ENCODE measurements around the gene WDR18.

The WDR18 gene, protein sequence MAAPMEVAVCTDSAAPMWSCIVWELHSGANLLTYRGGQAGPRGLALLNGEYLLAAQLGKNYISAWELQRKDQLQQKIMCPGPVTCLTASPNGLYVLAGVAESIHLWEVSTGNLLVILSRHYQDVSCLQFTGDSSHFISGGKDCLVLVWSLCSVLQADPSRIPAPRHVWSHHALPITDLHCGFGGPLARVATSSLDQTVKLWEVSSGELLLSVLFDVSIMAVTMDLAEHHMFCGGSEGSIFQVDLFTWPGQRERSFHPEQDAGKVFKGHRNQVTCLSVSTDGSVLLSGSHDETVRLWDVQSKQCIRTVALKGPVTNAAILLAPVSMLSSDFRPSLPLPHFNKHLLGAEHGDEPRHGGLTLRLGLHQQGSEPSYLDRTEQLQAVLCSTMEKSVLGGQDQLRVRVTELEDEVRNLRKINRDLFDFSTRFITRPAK

DNA sequence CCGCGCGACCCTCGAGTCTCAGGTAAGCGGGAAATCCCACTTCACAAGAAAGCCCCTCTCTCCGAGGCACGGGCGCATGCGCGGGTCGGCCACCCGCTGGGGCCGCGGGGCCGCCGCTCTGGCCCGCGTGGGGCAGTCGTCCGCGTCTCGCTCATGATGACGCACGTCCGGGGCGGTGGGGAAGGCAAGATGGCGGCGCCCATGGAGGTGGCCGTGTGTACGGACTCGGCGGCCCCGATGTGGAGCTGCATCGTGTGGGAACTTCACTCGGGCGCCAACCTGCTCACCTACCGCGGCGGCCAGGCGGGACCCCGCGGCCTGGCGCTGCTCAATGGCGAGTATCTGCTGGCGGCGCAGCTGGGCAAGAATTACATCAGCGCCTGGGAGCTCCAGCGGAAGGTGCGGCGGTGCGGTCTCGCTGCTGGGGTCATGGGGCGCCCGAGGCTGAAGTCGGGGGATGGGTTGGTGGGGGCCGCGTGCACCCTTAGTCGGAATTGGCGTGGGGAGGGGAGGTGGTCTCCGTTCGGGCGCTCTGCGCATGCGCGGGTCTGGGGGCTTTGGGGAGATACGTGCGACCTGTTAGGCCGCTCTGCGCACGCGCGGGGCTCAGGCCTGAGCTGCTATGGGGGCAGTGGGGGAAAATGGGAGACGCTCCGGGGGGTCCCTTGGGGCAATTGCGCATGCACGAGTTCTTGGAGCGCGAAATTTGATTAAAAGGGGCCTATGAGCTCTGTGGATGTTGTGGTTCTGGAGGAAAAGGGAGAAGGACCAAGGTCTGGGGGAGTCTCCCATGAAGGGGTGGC, at the start of gene WDR18:
Gene WDR18 (plus strand): TSS at position 181 of the 803 bp plus-strand sequence. CDS start 9 bp downstream, at position 190.
- Histone ChIP-seq H3K9ac (ENCODE audit: insufficient read length, low read depth) (peak within 1 kb of the TSS; percentile 100), H3K9me3 (ENCODE audit: insufficient read depth, low read length) (no peaks in the 10 kb centered on the region), H3K36me3 (ENCODE audit: insufficient read depth, insufficient read length, low read length) (peaks cover 38% of the 10 kb centered on the region), H3K4me1 (ENCODE audit: insufficient read depth, insufficient read length) (peaks cover 15% of the 10 kb centered on the region), H3K4me3 (ENCODE audit: insufficient read length, low read depth) (peak within 1 kb of the TSS; percentile 99), H3K27me3 (ENCODE audit: insufficient read depth, insufficient read length) (no peaks in the 10 kb centered on the region)
- TF ChIP-seq YY1 (IDR thresholded peaks at IDR 0.05; ENCODE audit: insufficient read depth, insufficient read length), result peak; percentile 94
- no peak for TF ChIP-seq ZNF274 (IDR thresholded peaks at IDR 0.05; ENCODE audit: low read depth, low read length)
- TF ChIP-seq SUZ12 (IDR thresholded peaks at IDR 0.05; ENCODE audit: extremely low read depth, insufficient read depth, insufficient read length), result no peak
- peak; percentile 77 for DNase-seq (ENCODE audit: low read depth, low spot score)

DNA sequence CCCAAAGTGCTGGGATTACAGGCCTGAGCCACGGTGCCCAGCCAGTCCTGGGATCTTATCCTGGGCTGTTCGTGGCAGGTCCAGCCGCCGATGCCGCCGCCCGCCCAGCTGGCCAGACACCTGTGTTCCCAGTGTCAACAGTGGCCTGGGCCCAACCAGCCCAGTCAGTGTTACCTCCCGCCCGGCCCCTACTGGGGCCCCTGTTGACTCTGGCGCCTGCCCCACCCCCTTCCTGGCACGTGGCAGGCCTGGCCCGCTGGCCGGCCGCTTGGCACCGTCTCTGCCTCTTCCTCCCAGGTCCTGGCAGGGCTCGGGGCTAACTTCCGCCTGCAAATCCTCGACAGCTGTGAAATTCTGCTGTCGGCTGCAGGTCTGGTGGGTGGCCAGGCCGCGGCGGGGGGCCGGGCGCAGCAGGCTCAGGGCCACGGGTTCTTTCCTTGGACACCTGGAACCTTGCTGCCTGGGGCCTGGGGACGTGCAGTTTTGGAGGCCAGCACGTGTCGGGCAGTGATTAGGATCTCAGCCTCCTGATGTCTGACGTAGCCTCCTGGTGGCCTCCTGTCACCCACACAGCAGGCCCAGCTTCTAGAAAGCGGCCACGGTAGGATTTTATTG, 49.2 kb upstream of the WDR18 start:
- Histone ChIP-seq H3K4me3 (ENCODE audit: insufficient read length, low read depth) (no peak overlapping the region), H3K9me3 (ENCODE audit: insufficient read depth, low read length) (no peaks in the 10 kb centered on the region), H3K4me1 (ENCODE audit: insufficient read depth, insufficient read length) (peaks cover 8% of the 10 kb centered on the region), H3K27me3 (ENCODE audit: insufficient read depth, insufficient read length) (no peaks in the 10 kb centered on the region), H3K36me3 (ENCODE audit: insufficient read depth, insufficient read length, low read length) (peaks cover 76% of the 10 kb centered on the region), H3K9ac (ENCODE audit: insufficient read length, low read depth) (no peak overlapping the region)
- DNase-seq (ENCODE audit: low read depth, low spot score), result no peak
- TF ChIP-seq YY1 (IDR thresholded peaks at IDR 0.05; ENCODE audit: insufficient read depth, insufficient read length) (no peak), SUZ12 (IDR thresholded peaks at IDR 0.05; ENCODE audit: extremely low read depth, insufficient read depth, insufficient read length) (no peak), ZNF274 (IDR thresholded peaks at IDR 0.05; ENCODE audit: low read depth, low read length) (no peak)

DNA sequence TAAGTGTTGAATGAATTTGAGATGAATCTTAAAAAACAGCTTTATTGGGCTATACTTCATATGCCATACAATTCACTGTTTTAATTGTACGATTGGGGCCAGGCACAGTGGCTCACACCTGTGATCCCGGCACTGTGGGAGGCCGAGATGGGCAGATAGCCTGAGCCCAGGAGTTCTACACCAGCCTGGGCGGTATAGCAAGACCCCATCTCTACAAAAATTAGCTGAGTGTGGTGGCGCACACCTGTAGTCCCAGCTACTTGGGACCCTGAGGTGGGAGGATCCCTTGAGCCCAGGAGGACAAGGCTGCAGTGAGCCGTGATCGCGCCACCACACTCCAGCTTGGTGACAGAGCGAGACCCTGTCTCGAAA, 48.0 kb upstream of the WDR18 start:
- H3K4me1 ChIP-seq (ENCODE audit: insufficient read depth, insufficient read length), result peaks cover 8% of the 10 kb centered on the region
- no peak for DNase-seq (ENCODE audit: low read depth, low spot score)
- peaks cover 77% of the 10 kb centered on the region for H3K36me3 ChIP-seq (ENCODE audit: insufficient read depth, insufficient read length, low read length)
- no peak overlapping the region for H3K9ac ChIP-seq (ENCODE audit: insufficient read length, low read depth)
- TF ChIP-seq YY1 (IDR thresholded peaks at IDR 0.05; ENCODE audit: insufficient read depth, insufficient read length) (no peak), ZNF274 (IDR thresholded peaks at IDR 0.05; ENCODE audit: low read depth, low read length) (no peak), SUZ12 (IDR thresholded peaks at IDR 0.05; ENCODE audit: extremely low read depth, insufficient read depth, insufficient read length) (no peak)
- no peaks in the 10 kb centered on the region for H3K27me3 ChIP-seq (ENCODE audit: insufficient read depth, insufficient read length)
- no peaks in the 10 kb centered on the region for H3K9me3 ChIP-seq (ENCODE audit: insufficient read depth, low read length)
- no peak overlapping the region for H3K4me3 ChIP-seq (ENCODE audit: insufficient read length, low read depth)

DNA sequence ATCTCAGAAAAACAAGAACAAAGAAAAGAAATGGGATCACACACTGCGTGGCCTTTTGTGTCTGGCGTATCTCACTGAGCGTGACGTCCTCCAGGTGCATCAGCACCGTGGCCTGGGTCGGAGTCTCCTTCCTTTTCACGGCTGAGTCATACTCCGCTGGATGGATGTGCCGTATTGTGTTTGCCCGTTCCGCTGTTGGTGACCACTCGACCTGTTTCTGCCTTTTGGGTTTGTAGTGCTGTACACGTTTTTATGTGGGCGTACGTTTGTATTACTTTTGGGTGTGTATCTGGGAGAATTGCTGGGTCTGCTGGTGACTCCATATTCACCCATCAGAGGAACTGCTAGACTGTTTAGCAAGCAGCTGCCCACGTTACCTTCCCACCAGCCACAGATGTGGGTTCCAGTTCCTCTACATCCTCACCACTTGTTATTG, 46.9 kb upstream of the WDR18 start:
- no peak for DNase-seq (ENCODE audit: low read depth, low spot score)
- Histone ChIP-seq H3K27me3 (ENCODE audit: insufficient read depth, insufficient read length) (no peaks in the 10 kb centered on the region), H3K36me3 (ENCODE audit: insufficient read depth, insufficient read length, low read length) (peaks cover 81% of the 10 kb centered on the region), H3K9ac (ENCODE audit: insufficient read length, low read depth) (no peak overlapping the region), H3K4me3 (ENCODE audit: insufficient read length, low read depth) (no peak overlapping the region), H3K4me1 (ENCODE audit: insufficient read depth, insufficient read length) (peaks cover 7% of the 10 kb centered on the region), H3K9me3 (ENCODE audit: insufficient read depth, low read length) (no peaks in the 10 kb centered on the region)
- TF ChIP-seq YY1 (IDR thresholded peaks at IDR 0.05; ENCODE audit: insufficient read depth, insufficient read length), result no peak
- TF ChIP-seq ZNF274 (IDR thresholded peaks at IDR 0.05; ENCODE audit: low read depth, low read length), result no peak
- TF ChIP-seq SUZ12 (IDR thresholded peaks at IDR 0.05; ENCODE audit: extremely low read depth, insufficient read depth, insufficient read length), result no peak

DNA sequence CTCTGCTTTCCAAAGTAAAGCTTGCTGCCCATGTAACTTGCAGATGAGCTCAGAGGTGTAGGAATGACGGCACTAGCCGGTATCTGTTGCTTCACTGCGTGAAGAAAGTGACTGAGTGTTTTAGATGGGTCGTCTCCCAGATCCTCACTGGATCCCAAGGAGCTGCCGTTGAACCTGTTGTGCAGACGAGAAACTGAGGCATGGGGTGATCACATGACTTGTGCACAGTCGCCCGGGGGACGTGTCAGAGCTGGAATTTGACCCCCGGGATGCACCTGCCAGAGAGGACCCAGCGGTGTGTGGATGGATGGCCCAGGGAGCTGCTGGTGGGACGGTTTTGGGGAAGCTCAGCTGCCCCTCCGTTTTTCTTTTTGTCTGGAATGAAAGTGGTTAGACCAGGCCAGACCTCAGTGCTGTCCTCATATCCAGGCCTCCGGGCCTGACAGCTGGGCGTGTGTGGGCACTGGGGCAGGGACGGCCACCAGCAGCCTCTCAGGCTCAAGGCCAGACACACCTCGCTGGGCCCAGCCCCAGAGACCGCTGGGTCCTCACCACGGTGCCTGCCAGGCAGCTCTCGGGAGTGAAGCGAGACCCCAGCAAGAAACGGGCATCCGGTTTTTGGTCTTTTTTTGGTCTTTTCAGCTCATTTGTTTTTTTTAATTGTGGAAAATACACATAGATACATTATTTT, 45.8 kb upstream of the WDR18 start:
- H3K36me3 ChIP-seq (ENCODE audit: insufficient read depth, insufficient read length, low read length), result peaks cover 83% of the 10 kb centered on the region

DNA sequence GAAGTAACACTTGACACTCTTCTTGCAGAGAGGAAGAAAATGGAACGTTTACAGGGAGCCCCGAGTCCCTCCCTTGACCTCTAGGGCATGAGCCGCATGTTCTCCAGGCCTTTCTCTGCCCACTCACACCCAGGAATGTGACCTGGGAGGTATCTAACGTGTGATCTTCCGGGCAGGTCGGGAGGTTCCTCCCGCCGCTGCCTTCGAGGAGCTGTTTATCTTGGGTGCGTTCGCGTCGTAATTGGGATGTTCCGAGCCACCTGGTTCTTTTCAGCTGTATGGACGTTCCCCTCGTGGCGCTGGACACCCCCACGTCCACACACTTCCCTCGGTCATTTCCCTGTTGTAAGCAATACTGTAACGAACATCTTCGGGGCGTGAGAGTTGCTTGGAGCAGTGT, 44.7 kb upstream of the WDR18 start:
- H3K4me1 ChIP-seq (ENCODE audit: insufficient read depth, insufficient read length), result peaks cover 3% of the 10 kb centered on the region
- H3K4me3 ChIP-seq (ENCODE audit: insufficient read length, low read depth), result no peak overlapping the region
- H3K36me3 ChIP-seq (ENCODE audit: insufficient read depth, insufficient read length, low read length), result peaks cover 85% of the 10 kb centered on the region
- H3K9ac ChIP-seq (ENCODE audit: insufficient read length, low read depth), result no peak overlapping the region
- no peaks in the 10 kb centered on the region for H3K9me3 ChIP-seq (ENCODE audit: insufficient read depth, low read length)
- no peak for TF ChIP-seq ZNF274 (IDR thresholded peaks at IDR 0.05; ENCODE audit: low read depth, low read length)
- TF ChIP-seq SUZ12 (IDR thresholded peaks at IDR 0.05; ENCODE audit: extremely low read depth, insufficient read depth, insufficient read length), result no peak
- no peak for TF ChIP-seq YY1 (IDR thresholded peaks at IDR 0.05; ENCODE audit: insufficient read depth, insufficient read length)
- H3K27me3 ChIP-seq (ENCODE audit: insufficient read depth, insufficient read length), result no peaks in the 10 kb centered on the region
- no peak for DNase-seq (ENCODE audit: low read depth, low spot score)

More for the DNA sequence above, 45.8 kb upstream of the WDR18 start:
- no peak for DNase-seq (ENCODE audit: low read depth, low spot score)
- Histone ChIP-seq H3K9me3 (ENCODE audit: insufficient read depth, low read length) (no peaks in the 10 kb centered on the region), H3K4me3 (ENCODE audit: insufficient read length, low read depth) (no peak overlapping the region), H3K27me3 (ENCODE audit: insufficient read depth, insufficient read length) (no peaks in the 10 kb centered on the region), H3K4me1 (ENCODE audit: insufficient read depth, insufficient read length) (peaks cover 3% of the 10 kb centered on the region), H3K9ac (ENCODE audit: insufficient read length, low read depth) (no peak overlapping the region)
- TF ChIP-seq YY1 (IDR thresholded peaks at IDR 0.05; ENCODE audit: insufficient read depth, insufficient read length), result no peak
- no peak for TF ChIP-seq ZNF274 (IDR thresholded peaks at IDR 0.05; ENCODE audit: low read depth, low read length)
- no peak for TF ChIP-seq SUZ12 (IDR thresholded peaks at IDR 0.05; ENCODE audit: extremely low read depth, insufficient read depth, insufficient read length)

Measured in NT2/D1 (cell line).